RWPE2 (cell line): ENCODE data around the gene MLXIPL.
"Not testable (repeated sequence)": the region's sequence is repeated elsewhere in the genome, so short reads cannot be mapped to it uniquely, and the experiment has no call there.

ENCODE experiments used
- ATAC-seq: fragments of 200-7000 bp; cut with Tn5 transposase; 3 replicates; pipeline ENCODE4 v1.9.1; 2021; ENCODE audit warnings: low read depth
- DNase-seq: peaks from one replicate; pipeline ENCODE4 v3.0.0-alpha.2; 2020; ENCODE audit warnings: low spot score
- H3K27ac ChIP-seq: fragments of 450-650 bp; 2 replicates; pipeline ENCODE4 v1.5.1; 2017; ENCODE audit warnings: mild to moderate bottlenecking; ENCODE audit not compliant: poor library complexity, severe bottlenecking
- H3K27me3 ChIP-seq: fragments of 250-450 bp; sonication (Bioruptor Pico); 2 replicates; pipeline ENCODE4 v1.5.1; 2021; ENCODE audit warnings: mild to moderate bottlenecking, moderate library complexity; ENCODE audit not compliant: insufficient read depth, poor library complexity, severe bottlenecking
- H3K36me3 ChIP-seq: fragments of 250-450 bp; sonication (Bioruptor Pico); 2 replicates; pipeline ENCODE4 v1.5.1; 2020; ENCODE audit warnings: low read depth, mild to moderate bottlenecking, moderate library complexity
- H3K4me1 ChIP-seq: fragments of 250-450 bp; sonication (Bioruptor Pico); 2 replicates; pipeline ENCODE4 v1.5.1; 2021; ENCODE audit warnings: mild to moderate bottlenecking, moderate library complexity; ENCODE audit not compliant: insufficient read depth, poor library complexity, severe bottlenecking
- H3K4me3 ChIP-seq: fragments of 250-450 bp; sonication (Bioruptor Pico); 2 replicates; pipeline ENCODE4 v1.5.1; 2021; ENCODE audit warnings: mild to moderate bottlenecking, moderate library complexity; ENCODE audit not compliant: severe bottlenecking
- H3K9me3 ChIP-seq: fragments of 250-450 bp; sonication (Bioruptor Pico); 2 replicates; pipeline ENCODE4 v1.5.1; 2021; ENCODE audit warnings: mild to moderate bottlenecking, moderate library complexity; ENCODE audit not compliant: severe bottlenecking
- CTCF ChIP-seq: fragments of 450-650 bp; IDR thresholded peaks from one replicate; pipeline ENCODE4 v1.5.1; 2017; ENCODE audit warnings: mild to moderate bottlenecking, moderate library complexity; ENCODE audit not compliant: poor library complexity, severe bottlenecking

Gene MLXIPL

GRCh38 chr7:73668886-73669230 lies 44.5 kb upstream of the MLXIPL start:
- DNase-seq: no peak
- no peaks in the 10 kb centered on the region for H3K27me3 ChIP-seq
- H3K4me1 ChIP-seq: no peaks in the 10 kb centered on the region
- no peak for TF ChIP-seq CTCF
- no peak overlapping the region for H3K27ac ChIP-seq
- H3K36me3 ChIP-seq: no peaks in the 10 kb centered on the region
- no peaks in the 10 kb centered on the region for H3K9me3 ChIP-seq
- ATAC-seq: no peak
- H3K4me3 ChIP-seq: no peak overlapping the region

- TF ChIP-seq CTCF: peak; percentile 2
- no peaks in the 10 kb centered on the region for H3K9me3 ChIP-seq
- H3K27ac ChIP-seq: no peak overlapping the region
- no peak for ATAC-seq
- no peaks in the 10 kb centered on the region for H3K27me3 ChIP-seq
- H3K4me1 ChIP-seq: no peaks in the 10 kb centered on the region
- no peaks in the 10 kb centered on the region for H3K36me3 ChIP-seq
- DNase-seq: no peak
- peak overlapping the region; percentile 88 for H3K4me3 ChIP-seq
Measured at GRCh38 chr7:73668103-73668885, 44.0 kb upstream of the MLXIPL start.

- DNase-seq: peak; percentile 89
- no peaks in the 10 kb centered on the region for H3K36me3 ChIP-seq
- H3K4me1 ChIP-seq: no peaks in the 10 kb centered on the region
- no peaks in the 10 kb centered on the region for H3K27me3 ChIP-seq
- ATAC-seq: peak; percentile 93
- peak within 1 kb of the TSS; percentile 88 for H3K4me3 ChIP-seq
- H3K9me3 ChIP-seq: no peaks in the 10 kb centered on the region
- H3K27ac ChIP-seq: no peak within 1 kb of the TSS
- peak; percentile 96 for TF ChIP-seq CTCF
Measured at GRCh38 chr7:73667344-73668102, 43.2 kb upstream of the MLXIPL start, which contains the start of gene VPS37D. VPS37D (plus strand) TSS chr7:73667831; CDS start chr7:73667959, 128 bp downstream.

GRCh38 chr7:73663033-73663432 lies 38.7 kb upstream of the MLXIPL start:
- Histone ChIP-seq H3K36me3 (no peaks in the 10 kb centered on the region), H3K9me3 (no peaks in the 10 kb centered on the region), H3K27ac (no peak overlapping the region), H3K4me3 (no peak overlapping the region), H3K4me1 (no peaks in the 10 kb centered on the region), H3K27me3 (no peaks in the 10 kb centered on the region)
- ATAC-seq: no peak
- no peak for DNase-seq
- no peak for TF ChIP-seq CTCF

- not testable (repeated sequence) for H3K27ac ChIP-seq, H3K27me3 ChIP-seq, H3K9me3 ChIP-seq, DNase-seq, ATAC-seq, H3K4me1 ChIP-seq, H3K4me3 ChIP-seq, H3K36me3 ChIP-seq
Measured at GRCh38 chr7:73660594-73660993, 36.3 kb upstream of the MLXIPL start.
